GM19452 (cell line): ENCODE measurements around the gene C2orf68.
"Not testable (repeated sequence)": the region's sequence is repeated elsewhere in the genome, so short reads cannot be mapped to it uniquely, and the experiment has no call there.

ENCODE experiments used
- ATAC-seq: cut with Tn5 transposase; IDR thresholded peaks from one replicate; pipeline ENCODE4 v1.9.1; 2021; ENCODE audit not compliant: unreplicated experiment

Gene C2orf68, protein sequence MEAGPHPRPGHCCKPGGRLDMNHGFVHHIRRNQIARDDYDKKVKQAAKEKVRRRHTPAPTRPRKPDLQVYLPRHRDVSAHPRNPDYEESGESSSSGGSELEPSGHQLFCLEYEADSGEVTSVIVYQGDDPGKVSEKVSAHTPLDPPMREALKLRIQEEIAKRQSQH

DNA sequence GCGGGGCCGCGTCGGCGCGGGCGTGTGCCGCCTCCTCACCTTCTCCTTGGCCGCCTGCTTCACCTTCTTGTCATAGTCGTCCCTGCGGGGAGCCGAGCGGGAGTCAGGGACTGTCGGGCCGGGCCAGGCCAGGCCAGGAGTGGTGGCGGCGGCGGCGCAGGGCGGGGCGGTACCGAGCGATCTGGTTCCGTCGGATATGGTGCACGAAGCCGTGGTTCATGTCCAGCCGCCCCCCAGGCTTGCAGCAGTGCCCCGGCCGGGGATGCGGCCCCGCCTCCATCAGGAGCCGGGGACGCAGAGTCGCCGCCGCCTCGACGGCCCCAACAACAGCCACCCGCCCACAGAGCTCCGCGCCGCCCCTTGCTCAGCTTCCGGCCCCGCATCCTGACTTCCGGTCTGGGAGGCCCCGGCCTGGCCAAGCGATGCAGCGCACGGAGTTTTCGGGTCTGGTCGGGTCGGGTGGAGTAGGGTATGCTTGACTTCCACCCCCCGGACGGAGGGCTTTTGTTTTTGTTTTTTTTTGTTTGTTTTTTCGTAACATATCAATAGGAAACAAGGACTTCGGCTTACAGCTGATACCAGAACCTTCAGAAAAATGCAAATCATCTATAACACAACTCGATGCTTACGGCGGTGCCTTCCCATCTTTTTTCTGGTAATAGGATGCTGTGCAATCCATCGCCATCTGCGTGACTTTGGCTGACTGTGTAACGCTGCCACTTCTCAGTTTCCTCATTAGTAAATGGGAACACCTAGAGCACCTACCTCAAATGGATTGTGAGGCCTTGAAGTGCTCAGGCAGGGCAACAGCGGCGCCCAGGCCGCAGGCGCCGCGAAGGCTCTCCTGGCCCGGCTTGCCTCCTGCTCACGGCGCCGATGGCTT lies at the start of gene C2orf68:
C2orf68 (minus strand) TSS at position 362 of the 883 bp plus-strand sequence; CDS start at position 280, 82 bp downstream.
- peak; percentile 68 for ATAC-seq

DNA sequence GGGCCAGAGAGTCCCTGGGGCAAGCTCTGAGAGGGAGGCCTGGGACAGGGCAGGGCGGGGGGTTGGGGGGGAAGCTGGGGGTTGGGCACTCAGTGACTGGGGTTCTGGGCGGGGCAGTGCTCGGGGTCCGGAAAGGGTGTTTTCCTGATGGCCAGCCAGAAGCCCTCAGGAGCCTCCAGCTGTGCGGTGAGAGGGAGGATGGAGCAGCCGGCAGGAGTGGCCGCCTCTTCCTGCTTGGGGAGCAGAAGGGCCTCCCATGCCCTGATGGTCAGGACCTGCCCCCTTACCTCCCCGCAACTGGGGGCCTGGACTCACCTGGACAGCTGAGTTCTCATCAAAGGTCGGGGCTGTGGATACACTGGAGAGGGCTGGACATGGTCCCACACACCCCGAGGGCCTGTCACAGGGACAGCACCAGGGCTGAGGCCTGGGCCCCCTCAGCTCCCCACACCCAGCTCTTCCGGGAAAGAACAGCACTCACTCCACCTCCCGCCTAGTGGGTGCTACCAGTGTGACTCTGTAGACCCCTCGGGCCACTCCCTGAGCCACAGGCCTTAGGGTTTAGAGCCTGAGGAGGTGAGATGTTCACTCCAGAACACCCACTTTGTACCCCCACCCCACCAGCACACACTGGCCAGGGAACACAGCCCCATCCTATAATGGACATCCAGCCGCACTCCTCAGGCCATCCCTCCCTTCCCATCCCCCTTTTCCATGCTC lies 49.4 kb upstream of the C2orf68 start:
- no peak for ATAC-seq

DNA sequence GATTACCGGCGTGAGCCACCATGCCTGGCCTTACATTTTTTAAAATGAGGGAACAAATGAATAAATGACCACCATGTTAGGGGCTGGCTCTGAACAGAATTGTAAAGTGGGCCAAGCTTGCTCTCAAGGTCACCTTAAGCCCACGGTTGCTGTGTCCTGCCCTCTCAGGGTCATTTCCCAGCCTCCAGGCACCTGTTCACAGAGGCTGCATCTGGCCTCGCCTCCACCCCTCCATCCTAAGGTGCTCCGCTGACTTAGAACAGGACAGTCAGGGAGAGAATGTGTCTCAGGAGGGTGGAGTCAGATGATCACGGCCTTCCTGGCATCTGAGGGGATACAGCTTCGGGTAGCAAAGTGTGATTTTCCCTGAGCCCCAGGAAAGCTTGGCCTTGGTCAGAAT lies 48.9 kb upstream of the C2orf68 start:
- no peak for ATAC-seq

DNA sequence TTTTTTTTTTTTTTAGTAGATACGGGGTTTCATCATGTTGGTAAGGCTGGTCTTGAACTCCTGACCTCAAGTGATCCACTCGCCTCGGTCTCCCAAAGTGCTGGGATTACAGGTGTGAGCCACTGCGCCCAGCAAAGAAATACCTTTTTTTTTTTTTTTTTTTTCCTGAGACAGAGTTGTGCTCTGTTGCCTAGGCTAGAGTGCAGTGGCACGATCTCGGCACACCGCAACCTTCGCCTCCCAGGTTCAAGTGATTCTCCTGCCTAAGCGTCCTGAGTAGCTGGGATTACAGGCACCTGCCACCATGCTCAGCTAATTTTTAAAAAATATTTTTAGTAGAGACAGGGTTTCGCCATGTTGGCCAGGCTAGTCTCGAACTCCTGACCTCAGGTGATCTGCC lies 48.4 kb upstream of the C2orf68 start:
- ATAC-seq: not testable (repeated sequence)

DNA sequence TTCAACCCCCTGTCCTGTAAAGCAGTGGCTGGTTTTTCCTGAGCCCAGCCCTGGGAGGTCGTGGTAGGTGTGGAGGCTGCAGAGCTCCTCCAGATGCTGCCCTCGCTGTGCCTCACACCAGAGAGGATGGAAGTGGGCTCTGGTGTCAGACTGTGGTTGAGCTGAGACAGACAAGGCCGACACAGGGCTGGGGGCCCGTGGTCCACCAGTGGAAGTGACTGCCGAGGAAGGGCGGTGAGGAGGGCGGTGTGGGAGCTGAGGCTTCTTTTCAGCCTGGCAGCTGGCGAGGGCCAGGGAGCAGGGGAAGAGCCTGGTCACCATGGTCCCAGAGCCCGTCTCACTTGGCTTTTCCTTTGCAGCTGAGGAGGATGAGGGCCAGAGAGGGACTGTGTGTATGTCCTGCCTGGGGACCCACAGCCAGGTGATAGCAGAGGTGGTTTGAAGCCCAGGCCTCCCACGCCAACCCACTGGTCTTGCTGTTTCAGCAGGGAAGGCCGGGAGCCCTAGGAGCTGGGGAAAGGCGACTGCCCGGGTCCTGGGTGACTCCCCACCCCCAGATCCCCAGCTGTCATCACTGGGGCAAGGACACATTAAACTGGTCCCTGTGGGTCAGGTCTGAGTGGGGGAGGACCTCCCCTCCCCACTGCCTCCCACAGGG lies 47.6 kb upstream of the C2orf68 start:
- ATAC-seq: no peak

DNA sequence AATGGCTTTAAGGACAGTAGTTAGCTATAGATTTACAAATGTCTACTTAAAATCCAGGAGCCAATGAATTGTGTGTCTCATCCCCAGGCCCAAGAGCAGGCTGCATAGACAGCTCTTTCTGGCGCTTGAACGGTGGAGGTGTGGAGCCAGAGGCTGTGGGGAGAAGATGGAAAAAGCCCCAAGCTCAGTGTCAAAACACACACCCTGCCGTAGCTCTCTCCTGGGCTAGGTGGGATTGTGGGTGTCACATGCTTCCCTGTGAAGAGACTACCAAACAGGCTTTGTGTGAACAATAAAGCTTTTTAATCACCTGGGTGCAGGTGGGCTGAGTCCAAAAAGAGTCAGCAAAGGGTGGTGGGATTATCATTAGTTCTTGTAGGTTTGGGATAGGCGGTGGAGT lies 45.5 kb upstream of the C2orf68 start:
- ATAC-seq: not testable (repeated sequence)

DNA sequence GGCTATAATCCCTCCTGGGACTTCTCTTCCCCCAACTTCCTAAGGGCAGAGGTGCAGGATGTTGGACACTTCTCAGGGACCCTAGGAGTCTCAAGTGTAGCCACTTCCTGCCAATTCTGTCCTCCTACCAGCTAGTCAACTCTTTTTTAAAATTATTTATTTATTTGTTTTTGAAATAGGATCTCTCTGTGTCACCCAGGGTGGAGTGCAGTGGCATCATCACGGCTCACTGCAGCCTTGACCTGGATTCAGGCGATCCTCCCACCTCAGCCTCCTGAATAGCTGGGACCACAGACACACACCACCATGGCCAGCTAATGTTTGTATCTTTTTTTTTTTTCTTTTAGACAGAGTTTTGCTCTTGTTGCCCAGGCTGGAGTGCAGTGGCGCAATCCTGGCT lies 44.6 kb upstream of the C2orf68 start:
- no peak for ATAC-seq

DNA sequence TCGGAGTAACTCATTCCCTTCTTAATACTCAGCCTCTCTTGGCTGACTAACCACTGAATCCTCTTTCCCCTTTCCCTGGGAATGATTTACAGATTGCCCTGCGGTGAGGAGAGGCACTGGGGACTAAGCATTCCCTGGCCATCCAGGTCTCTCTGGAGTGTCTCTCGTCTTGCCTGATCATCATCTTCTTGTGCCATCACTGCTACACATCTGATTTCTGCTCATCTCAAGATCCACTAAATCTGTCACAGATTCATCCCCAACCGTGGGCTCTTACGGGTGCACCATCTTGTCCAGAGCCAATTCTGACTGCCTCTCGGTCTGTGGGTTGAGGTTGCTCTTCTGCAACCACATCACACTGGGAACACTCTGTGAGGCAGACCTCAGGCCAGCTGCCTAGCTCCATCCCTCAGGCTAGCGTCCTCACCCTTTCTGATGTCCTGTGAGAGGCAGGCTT lies 44.1 kb upstream of the C2orf68 start:
- no peak for ATAC-seq

DNA sequence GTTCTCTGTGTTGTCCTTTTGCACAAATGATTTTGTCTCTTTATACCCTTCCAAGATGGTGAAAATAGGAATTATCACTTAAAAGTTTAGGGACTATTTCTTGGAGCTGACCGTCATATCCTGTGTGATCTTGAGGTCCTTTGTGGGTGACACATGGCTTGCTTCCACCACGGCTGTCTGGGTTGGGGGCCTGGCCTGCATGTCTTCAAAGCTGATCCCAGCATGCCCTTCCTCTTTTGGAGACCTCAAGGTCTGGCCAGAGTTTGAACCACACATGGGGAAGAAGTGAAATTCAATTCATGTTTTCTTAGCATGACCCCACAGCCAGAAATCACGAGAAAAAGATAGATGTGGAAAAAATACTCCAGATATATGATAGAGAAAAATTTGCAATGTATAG lies 42.1 kb upstream of the C2orf68 start:
- ATAC-seq: no peak

DNA sequence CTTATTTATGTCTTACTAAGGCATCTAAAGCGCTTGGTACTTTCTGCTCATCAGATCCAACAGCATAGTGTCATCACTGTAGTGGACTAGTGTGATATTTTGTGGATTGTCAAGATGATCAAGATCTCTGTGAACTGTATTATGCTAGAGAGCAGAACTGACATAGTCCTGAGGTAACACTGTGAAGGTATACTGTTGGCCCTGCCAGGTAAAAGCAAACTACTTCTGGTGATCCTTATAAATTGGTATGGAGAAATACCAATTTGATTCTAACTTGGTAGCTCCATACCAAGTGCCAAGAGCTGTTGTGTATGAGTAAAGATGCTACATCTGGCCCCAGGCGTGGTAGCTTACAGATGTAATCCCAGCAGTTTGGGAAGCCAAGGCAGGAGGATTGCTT lies 40.2 kb upstream of the C2orf68 start:
- no peak for ATAC-seq

DNA sequence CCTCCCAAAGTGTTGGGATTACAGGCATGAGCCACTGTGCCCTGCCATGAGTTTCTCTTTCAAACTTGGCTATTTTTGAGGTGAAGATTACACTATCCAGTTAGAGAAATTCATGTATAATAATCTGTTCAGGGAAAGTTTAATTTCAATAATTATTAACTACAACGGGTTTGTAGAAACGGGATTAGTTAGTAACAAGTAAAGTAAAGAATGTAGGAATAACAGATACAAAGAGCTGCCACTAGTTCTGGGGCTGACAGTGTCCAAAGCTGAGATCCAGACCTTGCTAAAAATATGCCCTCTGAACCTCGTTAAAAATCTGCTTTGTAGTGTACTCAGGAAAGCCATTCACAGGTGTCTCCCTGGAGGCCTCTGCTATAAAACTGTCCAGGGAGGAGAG lies 39.2 kb upstream of the C2orf68 start:
- ATAC-seq: no peak

DNA sequence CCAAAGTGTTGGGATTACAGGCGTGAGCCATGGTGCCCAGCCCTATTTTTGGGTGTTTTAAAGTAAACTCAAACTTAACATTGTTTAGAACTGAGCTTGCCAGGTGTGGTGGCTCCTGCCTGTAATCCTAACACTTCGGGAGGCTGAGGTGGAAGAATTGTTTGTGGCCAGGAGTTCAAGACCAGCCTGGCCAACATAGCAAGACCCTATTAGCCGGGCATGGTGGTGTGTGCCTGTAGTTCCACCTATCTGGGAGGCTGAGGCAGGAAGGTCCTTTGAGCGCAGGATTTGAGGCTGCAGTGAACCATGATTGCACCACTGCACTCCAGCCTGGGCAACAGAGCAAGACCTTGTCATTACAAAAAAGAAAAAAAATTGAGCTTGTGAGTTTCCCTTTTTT lies 38.6 kb upstream of the C2orf68 start:
- no peak for ATAC-seq

DNA sequence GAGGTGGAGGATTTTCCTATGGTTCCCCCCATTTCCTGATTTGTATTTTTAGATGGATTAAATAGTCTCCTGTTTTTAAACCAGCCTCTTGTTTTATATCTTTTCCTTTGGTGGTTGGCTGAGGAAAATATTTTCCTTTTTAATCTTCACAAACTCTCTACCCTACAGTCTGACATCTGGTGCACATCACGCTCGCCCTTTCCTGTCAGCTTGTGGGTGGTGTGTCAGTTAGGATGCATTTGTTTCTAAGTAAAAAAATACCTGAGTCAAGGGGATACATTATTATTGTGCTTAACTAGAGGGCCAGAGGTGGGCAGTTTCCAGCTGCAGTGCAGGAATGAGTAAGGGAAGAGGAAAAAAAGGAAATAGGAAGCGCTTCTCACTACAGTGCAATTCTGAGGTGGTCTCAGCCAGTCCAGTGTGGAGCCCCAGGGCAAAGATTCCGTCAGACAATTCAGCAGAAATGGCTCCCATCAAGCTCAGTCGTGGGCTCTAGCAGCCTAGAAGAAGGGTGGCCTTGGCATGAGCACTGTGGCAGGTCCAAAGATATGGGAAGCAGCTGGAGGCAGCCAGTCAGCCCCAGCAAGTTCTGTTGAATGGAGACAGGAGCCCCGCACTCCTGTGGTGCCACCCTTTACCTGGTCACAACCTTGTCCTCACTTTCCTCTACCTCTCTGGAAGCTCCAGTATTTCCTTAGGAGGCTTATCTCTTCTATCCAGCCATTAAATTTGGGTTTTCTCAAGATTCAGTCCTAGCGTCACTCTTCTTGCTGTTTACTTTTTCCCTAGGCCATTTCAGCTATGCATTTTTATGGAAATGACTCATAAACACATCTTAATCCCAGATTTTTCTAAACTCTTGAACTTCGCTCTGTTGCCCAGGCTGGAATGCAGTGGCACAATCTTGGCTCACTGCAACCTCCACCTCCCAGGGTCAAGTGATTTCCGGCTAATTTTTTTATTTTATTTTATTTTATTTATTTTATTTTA lies 37.6 kb upstream of the C2orf68 start:
- ATAC-seq: no peak

DNA sequence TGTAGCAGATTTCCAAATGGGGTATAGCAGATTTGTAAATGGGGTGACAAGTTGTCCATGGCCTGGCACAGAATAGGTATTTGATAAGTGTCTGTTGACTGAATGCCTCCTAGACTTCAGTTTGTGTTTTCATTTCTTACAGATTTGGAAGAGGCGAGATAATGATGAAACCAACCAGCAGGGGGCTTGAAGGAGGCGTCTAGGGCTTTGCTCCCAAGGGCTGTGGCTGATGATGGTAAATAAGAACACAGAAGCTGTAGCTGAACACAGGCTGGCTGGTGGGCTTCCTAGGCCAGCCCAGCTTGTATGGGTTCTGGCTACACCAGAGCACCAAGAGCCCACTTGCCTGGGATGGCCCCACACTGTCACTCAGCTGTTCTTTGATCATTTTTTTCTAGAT lies 36.8 kb upstream of the C2orf68 start:
- ATAC-seq: peak; percentile 31

DNA sequence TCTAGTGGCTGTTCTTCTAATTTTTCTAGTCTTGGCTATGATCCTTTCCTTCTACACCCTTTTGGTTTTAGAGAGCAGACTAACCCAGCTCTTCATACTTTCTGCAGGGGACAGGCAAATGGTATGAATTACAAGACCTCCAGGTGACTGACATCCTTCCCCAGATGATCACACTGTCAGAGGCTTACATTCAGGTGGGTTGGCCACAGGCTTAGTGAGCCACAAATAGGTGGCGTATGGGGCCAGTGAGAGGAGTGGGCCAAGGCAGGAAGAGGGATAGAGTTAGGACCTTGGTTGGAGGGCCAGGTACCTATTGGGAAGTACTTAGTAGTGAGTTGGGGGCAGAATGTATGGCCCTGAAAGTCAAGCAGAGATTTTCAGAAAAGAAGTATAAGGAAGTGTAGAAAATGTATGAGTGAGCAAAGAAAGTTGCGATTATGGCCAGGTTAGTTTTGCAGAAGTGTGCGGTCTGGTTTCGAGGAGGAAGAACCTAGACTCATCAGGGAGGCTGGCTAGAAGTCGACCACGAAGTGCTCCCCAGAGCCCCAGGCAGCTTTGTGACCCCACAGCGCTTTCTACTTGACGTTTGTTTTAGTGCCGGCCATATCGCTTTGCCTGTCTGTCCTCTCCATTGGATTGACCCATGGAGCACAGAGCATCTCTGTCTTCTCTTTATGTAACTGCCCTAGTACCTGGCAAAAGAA lies 36.1 kb upstream of the C2orf68 start:
- ATAC-seq: peak; percentile 63

DNA sequence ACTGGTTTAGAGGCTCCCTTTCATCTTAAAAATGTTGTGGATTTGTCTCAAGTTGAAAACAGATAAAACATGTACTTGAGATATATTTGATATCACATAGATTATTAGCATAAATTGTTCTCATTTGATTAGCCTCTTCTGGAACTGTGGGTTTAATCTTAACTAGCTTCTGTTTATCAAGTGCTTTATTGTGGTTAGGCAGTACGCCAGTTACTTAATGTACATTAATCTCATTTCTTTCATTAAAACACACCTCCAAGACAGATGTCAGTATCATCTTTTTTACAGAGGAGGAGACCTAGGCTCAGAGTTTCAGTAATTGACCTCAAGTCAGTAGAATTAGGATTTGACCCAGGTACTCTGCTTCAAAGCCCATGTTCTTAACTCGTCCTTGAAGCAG lies 34.3 kb upstream of the C2orf68 start:
- ATAC-seq: no peak

DNA sequence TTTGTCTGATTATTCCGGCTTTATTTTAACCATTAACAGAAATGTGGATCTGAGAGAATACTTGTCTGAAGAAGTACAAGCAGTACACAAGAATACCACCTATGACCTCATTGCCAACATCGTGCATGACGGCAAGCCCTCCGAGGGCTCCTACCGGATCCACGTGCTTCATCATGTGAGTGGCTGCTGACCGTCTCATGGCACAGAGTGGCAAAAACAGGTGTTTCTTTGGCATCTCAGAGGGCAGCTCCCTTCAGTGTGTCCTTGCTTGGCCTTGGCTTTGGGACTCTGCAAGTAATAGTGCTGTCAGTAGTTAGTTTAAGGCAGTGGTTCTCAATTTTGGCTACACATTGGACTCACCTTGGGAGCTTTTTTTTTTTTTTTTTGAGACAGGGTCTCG lies 33.0 kb upstream of the C2orf68 start:
- no peak for ATAC-seq

DNA sequence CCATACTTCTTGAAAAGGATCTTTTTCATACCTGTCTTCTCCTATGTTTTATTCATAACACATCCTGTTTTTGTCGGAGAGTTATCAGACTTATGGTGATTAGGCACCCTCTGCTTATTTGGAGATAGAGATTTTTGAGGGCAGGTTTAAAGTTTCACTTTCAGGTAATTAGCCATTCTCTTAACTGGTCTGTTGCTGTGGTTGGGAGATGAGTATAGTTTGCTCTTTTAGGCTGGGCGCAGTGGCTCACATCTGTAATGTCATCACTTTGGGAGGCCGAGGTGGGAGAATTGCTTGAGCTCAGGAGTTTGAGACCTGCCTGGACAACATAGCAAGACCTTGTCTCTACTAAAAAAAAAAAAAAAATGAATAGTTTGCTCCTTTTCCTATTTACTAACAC lies 30.9 kb upstream of the C2orf68 start:
- ATAC-seq: no peak

DNA sequence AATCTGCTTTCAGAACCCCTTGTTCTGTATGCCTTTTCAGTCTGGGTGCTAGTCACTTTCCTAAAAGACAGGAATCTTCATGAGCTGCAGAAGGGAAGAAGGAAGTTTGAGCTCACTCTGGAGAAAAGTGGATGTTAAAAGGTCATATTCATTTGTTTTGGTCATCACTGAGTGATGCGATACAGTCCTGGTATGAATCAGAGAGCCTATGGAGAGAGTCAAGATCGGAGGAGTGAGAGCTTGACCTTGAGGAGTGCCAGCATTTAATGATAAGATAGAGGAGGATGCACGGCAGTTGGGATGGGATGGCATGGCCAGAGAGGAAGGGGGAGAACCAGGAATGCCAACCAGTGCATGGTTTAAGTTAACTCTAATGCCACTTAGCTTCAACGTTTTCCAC lies 23.8 kb upstream of the C2orf68 start:
- ATAC-seq: no peak

DNA sequence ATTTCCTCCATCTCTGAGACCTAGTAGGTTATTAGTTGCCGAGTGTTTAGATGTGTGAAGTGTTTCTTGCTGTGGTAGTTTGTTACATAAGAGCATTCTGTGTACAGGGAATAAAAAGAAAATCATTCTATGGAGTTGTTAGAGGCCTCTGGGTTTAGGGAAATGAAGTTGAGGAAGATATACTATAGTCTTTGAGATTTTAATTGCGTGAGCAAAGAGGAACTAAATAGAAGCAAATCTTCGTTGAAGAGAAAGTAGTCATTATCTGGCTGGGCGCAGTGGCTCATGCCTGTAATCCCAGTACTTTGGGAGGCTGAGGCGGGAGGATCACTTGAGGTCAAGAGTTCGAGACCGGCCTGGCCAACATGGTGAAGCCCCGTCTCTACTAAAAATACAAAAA lies 23.1 kb upstream of the C2orf68 start:
- ATAC-seq: no peak
